ENCODE results near the gene SULT1A1.
"Not testable (repeated sequence)": the region's sequence is repeated elsewhere in the genome, so short reads cannot be mapped to it uniquely, and the experiment has no call there.

SULT1A1 gene

DNA sequence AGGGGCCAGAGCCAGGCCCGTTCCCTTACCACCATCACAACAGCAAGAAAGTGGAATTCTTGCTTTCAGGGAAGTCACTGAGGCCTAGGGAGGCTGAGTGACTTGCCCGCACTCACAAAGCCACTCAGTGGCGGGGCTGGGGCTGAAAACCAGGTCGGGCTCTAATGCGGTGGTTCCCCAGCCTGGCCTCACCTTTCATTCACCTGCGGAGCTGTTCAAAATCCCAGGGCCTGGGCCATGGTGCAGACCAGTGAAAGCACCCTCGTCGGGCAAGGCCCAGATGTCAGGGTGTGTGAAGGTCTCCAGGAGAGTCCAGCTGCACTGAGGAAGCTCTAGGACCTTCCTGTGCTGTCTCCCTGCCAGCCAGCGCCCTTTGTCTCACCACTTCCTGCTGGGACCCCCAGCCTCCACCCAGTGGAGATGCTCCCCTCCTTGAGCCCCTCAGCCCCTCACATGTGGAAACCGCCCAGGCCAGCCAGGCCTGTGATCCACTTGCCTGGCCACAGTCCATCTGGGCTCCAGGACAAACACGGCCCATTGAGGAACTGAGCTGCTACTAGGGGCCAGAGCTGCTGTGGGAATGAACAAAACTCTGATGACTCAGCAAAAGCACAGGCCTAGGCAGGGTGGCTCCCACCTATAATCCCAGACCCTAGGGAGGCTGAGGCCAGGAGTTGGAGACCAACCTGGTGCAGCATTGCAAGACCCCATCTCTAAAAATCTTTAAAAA lies 812 bp downstream of the SULT1A1 start:
- not testable (repeated sequence) for DNase-seq (ENCODE audit: low spot score)

DNA sequence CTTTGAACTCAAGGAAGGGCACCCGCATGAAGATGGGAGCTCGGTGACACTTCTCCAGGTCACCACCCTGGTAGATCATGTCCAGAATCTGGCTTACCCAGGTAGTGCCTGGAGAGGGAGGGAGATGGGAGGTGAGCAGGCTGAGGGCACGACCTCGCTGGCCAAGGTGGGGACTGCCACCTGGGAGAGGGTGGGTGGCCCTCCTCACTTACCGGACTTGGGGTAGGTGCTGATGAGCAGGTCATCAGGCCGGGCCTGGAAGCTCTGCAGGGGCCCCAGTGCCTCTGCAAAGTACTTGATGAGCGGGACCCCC lies 1.4 kb downstream of the SULT1A1 start:
- not testable (repeated sequence) for DNase-seq (ENCODE audit: low spot score)

DNA sequence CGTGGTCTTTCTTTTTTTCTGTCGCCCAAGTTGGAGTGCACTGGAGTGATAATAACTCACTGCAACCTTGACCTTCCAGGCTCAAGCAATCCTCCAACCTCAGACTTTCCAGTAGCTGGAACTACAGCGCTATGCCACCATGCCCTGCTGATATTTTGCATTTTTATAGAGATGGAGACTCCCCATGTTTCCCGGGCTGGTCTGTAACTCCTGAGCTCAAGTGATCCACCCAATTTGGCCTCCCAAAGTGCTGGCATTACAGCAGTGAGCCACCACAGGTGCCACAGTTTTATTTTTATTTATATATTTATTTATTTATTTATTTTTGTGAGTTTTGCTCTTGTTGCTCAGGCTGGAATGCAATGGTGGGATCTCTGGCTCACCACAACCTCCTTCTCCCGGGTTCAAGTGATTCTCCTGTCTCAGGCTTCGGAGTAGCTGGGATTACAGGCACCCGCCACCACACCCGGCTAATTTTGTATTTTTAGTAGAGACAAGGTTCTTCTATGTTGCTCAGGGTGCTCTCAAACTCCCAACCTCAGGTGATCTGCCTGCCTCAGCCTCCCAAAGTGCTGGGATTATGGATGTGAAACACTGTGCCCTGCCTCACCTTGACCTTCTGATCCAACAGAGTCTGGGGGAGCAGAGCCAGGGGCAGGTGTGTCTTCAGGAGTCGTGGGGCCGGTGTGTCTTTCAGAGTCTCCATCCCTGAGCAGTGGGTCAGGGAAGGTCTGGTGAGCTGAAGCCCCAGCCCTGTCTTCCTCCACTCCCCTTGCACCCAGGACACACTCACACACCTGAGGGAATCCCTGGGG lies 2.0 kb downstream of the SULT1A1 start:
- DNase-seq (ENCODE audit: low spot score): not testable (repeated sequence)

DNA sequence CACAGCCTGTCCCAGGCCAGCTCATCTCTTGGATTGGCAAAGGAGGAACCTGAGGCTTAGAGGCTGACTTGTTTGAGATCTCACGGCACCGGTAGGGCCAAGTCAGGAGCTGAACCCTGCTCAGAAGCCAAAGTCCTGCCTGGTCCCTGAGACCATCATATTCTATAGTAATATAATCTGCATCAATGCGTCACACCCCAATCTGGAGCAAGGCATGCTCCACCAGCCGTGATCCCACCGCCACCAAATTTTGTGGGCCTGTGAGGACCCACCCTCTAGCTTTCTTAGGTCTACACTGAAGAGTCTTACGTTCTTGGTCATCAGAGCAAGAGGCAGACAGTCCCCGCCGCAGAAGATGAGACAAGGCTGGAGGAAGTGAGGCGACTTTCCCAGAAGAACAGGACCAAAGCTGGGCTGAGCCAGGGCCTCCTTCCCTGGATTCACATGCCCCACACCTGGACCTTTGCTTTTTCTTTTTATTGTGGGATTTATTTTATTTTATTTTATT lies 2.7 kb downstream of the SULT1A1 start:
- no peak for DNase-seq (ENCODE audit: low spot score)

DNA sequence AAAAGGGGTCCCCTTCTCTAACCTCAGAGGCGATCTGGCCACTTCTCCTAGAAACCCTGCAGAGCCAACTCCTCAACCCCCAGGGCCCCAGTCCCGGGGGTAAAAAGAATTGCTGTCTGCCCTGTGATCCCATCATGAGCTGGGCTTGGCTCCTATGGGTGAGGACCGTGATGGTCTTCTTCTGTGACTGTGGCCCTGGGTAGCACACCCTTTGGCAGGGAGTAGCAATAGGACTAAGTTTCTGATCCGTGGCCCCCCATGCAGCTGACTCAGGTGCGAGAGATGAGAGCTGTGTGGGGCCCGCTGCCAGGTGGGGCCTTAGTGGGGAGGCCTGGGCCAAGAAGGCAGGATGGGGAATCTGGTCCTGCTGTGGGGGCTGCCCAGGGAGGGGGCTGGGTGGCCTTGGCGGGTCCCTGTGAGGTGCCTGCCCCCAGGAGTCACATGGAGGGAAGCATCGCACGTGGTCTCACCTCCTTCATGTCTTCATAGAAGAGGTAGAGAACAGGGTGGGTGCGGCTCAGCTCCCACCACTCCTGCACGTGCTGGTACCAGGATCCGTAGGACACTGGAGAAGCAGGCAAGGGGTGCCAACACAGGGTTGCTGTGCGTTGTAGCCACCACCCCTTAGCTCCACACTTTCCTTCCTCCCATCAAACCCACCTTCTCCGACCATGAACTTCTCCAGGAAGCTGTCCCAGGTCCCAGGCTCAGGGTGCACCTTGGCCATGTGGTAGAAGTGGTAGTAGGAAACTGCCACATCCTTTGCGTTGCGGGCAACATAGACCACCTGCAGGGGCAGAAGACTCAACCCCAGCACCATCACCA lies 3.3 kb downstream of the SULT1A1 start:
- DNase-seq (ENCODE audit: low spot score): no peak

DNA sequence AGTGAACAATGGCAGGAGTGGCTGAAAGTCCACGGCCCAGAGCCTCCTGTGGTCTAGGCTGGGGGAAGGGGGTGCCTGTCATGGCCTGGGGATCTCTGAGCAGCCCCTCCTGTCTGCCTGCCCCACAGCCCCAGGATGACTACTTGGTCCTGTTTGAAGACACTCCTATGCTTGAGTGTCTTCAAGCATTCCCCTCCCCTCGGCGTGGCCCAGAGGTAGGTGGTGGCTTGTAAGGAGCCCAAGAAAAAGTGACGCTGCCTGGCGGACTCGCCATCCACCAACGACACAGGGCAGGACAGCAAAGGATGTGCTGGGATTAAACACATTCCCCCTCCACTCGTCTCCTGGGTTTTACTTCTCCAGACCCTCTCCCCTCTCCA lies 5.7 kb downstream of the SULT1A1 start:
- DNase-seq (ENCODE audit: low spot score): no peak

DNA sequence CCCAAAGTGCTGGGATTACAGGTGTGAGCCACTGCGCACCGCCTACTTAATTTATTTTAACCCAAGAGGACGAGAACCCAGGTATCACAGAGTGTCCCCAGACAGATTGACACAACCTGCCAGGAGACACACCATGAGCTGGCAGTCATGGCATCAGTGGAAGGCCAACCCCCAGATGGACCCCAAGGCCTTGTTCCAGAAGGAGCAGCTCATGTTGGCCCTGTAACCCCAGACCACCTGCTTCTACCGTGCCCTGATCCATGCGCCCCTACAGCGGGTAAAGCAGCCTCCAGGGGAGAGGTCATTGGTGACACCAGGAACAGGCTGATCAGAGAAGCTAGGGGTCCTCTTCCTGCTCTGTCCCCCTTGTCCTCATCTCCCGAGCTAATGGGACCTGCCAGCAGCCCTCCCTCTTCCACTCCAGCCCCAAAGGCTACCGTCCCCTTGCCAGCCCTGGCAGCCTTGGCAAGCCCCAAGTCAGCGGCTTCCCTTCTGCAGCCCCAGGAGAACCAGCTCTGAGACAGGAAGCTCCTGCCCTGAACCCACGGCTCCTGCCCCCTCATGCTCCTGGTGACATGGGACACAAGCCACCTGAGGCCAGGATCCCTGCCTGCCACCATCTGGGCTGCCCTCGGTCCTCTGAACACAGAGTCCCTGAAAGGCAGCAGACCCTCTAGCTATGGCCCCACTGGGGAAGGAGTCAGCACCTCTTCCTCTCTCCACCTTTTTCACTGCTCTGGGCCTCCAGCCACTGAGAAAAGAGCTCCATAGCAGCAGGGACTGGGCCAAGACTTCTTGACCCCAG lies 6.3 kb downstream of the SULT1A1 start:
- DNase-seq (ENCODE audit: low spot score): no peak

DNA sequence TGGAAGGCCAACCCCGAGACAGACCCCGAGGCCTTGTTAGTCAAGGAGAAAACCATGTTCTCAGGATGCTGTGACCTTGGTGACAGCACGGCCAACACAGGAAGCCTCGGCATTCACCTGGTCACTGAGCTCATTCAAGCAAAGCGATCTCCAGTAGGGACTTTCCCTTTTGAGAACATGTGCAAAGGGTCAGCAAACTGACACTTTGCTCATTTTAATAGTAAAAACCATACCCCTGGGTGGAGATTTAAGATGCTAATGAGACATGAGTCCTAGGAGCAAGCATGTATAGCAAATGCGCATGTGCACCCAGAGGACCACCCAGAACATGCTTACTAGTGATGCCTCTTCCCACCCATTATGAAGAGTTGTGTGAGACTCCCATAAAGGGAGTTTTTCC lies 7.3 kb downstream of the SULT1A1 start:
- DNase-seq (ENCODE audit: low spot score): no peak

DNA sequence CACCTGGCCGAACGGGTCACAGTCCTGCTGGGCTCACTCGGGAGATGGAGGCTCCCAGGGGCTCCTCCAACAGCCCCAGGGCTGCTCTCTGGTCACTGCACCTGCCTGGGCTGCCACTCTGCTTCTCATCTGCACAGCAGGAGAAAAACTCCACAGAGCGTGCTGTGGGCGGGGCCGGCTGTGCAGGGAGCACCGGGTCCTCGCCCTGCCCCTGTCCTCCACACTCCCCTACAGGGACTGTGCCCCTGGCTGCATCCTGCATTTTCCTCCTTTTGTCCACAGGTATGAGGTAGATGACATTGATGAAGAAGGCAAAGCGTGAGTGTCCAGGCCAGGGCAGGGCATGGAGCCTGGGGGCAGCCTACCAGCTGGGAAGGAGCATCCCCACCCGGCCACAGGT lies 7.8 kb downstream of the SULT1A1 start:
- DNase-seq (ENCODE audit: low spot score): not testable (repeated sequence)

DNA sequence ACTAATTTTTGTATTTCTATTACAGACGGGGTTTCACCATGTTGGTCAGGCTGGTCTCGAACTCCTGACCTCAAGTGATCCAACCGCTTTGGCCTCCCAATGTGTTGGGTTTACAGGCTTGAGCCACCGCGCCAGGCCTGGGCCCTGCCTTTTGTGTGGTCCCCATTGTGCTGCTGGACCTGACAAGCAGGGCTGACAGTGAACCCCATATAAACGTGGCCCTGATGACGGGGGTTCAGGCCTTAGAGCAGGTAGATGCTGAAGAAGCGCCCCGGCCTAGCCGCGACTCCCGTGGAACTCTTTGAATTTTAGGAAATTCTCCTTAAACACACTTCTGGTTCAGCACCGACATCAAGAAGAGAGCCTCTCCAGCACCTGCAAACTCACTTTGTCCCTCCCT lies 8.3 kb downstream of the SULT1A1 start:
- DNase-seq (ENCODE audit: low spot score): not testable (repeated sequence)

DNA sequence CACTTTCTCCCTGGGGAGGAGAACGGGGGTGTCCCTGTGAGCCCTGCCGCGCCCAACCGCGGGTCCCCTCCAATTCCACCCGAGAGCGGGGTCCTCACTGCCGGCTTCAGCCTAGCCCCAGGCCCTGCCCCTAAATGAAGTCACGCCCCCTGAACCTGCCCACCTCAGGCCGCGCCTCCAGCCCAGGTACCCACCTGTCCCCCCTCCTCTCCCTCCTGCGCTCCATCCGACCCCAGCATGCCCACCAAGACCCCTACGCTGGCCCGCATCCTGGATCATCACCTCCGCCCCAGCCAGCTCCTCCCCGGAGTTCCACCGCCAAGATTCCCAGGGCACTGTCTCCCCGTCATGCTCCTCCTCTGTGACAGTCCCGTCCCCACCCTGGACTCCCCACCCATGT lies 8.9 kb downstream of the SULT1A1 start:
- not testable (repeated sequence) for DNase-seq (ENCODE audit: low spot score)

DNA sequence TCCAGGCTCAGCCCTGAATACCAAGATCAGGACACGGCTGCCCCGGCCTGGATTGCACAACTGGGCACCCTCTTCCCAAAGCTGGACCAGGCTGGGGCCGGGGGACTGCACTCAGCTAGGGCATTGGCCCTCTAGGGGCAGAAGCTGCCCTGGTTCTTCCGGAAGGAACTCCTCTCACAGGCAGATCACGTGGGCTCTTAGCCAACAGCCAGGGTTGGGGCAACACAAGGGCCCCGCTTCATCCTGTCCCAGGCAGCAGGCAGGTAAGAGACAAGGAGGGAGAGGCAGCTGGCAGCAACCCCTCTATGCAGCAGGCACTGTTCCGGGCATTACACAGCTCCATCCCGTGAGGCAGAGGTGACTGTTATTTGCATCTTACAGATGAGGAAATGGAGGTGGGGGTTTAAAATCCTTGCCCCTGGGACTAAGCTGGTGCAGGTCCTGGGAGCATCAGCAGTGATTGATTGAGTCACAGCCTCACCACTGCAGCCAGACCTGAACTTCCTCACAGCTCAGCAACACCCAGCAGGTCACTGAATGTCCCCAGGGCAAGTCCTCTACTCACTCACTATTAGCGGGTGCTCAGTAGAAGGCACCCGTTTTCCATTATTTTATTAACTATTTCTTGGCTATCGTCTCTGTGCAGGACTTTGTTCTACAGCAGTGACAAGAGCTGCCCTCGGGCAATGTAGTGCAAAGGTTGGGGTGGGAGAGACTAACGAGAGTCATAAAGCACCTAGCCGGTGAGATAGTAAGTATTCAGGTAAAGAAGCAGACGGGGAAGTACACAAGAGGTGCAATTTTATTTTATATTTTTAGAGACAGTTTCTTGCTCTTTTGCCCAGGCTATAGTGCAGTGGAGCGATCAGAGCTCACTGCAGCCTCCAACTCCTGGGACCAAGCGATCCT lies 10.2 kb downstream of the SULT1A1 start:
- not testable (repeated sequence) for DNase-seq (ENCODE audit: low spot score)

DNA sequence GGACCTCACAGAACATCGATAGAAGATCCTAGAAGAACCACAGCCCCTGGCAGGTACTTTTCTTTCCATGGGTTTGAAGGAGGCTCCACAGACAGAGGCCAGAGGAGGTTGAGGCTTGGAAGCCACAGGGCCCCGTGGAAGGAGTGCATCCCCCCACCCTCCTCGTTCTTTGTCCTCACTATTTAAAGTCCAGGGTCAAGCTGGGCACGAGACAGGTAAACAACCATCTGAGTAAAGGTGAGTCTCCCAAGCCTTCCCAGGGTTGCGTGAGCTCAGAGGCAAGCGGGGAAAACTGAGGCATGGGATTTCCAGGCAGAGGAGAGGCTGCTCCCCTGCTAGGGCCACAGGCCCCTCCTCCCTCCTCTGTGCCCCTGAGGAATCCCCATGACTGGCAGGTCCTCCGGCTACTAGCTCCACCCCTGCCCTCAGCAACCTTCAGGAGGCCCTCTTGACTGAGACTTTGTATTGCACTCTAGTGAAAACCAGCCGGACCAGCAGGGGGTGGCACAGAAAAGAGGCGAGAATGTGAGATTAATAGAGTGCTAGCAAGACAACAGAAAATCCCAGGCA lies 12.1 kb downstream of the SULT1A1 start:
- DNase-seq (ENCODE audit: low spot score): no peak

DNA sequence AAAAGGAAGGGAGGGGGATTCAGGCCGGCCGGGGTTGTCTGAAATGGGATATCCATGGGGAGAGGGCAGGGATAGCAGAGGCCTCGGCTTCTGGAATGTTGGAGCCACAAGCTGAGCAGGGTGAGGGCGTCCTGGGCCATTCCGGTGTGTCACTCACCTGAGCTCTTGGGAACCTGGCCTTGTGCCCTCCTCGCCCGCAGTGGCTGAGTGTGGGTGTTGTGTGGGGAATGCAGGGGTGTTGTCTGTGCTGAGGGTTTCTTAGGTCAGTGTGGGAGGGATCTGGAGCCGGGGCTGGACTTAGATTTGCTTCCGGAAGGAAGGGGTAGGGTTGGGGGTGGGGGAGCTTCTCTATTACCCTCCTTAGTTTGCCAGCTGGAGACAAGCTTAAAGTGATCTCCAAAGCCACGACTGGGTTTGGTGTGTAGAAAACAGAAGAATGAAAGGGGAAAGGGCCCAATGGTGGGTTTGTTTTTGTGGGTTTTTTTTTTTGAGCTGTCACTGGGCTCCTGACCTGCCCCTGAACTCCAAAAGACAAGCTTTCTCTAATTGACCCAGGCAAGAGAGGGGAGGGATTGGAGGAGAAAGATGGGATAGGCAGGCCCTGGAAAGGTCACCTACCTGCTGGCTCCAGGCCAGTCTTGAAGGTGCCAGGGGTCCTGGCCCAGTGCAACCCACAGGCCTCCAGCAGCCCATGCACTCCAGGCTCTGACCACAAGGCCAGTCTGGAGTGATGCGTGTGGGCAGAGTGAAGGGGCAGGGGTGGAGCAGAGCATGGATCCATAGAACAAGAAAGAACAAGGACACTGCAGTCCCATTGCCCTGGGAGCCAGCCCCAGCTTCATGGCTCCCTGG lies 12.8 kb downstream of the SULT1A1 start, which contains the start of gene SULT1A2:
TSS of gene SULT1A2 (minus strand) at position 211 of the 852 bp plus-strand sequence. CDS start 1,120 bp downstream, outside the sequence.
- DNase-seq (ENCODE audit: low spot score): no peak

DNA sequence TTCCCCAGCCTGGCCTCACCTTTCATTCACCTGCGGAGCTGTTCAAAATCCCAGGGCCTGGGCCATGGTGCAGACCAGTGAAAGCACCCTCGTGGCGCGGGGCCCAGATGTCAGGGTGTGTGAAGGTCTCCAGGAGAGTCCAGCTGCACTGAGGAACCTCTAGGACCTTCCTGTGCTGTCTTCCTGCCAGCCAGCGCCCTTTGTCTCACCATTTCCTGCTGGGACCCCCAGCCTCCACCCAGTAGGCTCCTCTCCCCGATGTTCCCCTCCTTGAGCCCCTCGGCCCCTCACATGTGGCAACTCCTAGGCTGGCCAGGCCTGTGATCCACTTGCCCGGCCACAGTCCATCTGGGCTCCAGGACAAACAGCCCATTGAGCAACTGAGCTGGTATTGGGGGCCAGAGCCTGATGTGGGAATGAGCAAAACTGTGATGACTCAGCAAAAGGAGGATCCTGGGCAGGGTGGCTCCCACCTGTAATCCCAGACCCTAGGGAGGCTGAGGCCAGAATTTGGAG lies 13.7 kb downstream of the SULT1A1 start:
- no peak for DNase-seq (ENCODE audit: low spot score)

DNA sequence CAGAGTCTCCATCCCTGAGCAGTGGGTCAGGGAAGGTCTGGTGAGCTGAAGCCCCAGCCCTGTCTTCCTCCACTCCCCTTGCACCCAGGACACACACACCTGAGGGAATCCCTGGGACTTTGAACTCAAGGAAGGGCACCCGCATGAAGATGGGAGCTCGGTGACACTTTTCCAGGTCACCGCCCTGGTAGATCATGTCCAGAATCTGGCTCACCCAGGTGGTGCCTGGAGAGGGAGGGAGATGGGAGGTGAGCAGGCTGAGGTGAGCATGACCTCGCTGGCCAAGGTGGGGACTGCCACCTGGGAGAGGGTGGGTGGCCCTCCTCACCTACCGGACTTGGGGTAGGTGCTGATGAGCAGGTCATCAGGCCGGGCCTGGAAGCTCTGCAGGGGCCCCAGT lies 14.4 kb downstream of the SULT1A1 start:
- not testable (repeated sequence) for DNase-seq (ENCODE audit: low spot score)

DNA sequence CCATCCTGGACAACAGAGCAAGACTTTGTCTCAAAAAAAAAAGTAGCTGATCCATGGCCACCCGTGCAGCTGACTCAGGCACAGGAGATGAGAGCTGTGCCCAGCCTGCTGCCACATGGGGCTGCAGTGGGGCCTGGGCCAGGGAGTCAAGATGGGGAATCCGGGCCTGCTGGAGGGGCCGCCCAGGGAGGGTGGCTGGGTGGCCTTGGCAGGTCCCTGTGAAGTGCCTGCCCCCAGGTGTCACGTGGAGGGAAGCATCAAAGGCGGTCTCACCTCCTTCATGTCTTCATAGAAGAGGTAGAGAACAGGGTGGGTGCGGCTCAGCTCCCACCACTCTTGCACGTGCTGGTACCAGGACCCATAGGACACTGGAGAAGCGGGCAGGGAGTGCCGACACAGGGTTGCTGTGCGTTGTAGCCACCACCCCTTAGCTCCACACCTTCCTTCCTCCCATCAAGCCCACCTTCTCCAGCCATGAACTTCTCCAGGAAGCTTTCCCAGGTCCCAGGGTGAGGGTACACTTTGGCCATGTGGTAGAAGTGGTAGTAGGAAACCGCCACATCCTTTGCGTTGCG lies 16.8 kb downstream of the SULT1A1 start:
- no peak for DNase-seq (ENCODE audit: low spot score)

DNA sequence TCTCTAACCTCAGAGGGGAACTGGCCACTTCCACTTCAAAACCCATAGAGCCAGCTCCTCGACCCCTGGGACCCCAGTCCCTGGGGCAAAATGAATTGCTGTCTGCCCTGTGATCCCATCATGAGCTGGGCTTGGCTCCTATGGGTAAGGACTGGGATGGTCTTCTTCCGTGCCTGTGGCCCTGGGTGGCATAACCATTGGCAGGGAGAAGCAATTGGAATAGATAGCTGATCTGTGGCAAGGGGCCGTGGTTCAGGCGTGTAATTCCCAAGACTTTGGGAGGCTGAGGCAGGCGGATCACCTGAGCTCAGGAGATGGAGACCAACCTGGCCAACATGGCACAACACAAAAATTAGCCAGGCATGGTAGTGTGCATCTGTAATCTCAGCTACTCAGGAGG lies 17.3 kb downstream of the SULT1A1 start:
- DNase-seq (ENCODE audit: low spot score): no peak

DNA sequence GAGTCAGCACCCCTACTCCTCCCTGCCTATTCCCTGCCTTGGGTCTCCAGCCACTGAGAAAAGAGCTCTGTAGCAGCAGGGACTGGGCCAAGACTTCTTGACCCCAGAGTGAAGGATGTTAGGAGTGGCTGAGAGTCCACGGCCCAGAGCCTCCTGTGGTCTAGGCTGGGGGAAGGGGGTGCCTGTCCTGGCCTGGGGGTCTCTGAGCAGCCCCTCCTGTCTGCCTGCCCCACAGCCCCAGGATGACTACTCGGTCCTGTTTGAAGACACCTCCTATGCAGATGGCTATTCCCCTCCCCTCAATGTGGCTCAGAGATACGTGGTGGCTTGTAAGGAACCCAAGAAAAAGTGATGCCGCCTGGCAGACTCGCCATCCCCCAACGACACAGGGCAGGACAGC lies 18.5 kb downstream of the SULT1A1 start:
- no peak for DNase-seq (ENCODE audit: low spot score)
